HCT116 (cell line): ENCODE results near the gene CLIC6. TPM values are rescaled to one million over a fixed set of nuclear protein-coding genes. Genes with fewer than 3 reads are reported as not detected.

Experiments used
- ATAC-seq: fragments of 200-7000 bp; cut with Tn5 transposase; 2 replicates; pipeline ENCODE4 v1.9.1; 2020; ENCODE audit warnings: mild to moderate bottlenecking, moderate library complexity
- BruUV-seq: library from RNA; stranded (reverse); fragments of 400-500 nt; replicated peaks from 2 replicates; lab custom pipeline; 2021; lab: Mats Ljungman, UMichigan
- CTCF ChIA-PET: fragments of 300-600 bp; sonication (Branson Sonifier 250); formaldehyde crosslinking; loops from one replicate; lab custom pipeline; 2021; ENCODE audit warnings: antibody characterized with exemption; lab: Charles Lee
- POLR2A ChIA-PET: fragments of 300-600, 350-600 bp; sonication (Branson Sonifier 250); formaldehyde crosslinking; loops from one replicate; lab custom pipeline; 2021; ENCODE audit warnings: antibody characterized with exemption; lab: Charles Lee
- RAD21 ChIA-PET, 2 experiments: fragments of 300-600 bp; sonication (Branson Sonifier 250); formaldehyde crosslinking; loops; one replicate each; lab custom pipeline; 2023; ENCODE audit warnings: low total read pairs in 2 of 2; ENCODE audit not compliant: uncharacterized antibody in 2 of 2, unreplicated experiment in 2 of 2, low non-redundant PET in 1 of 2; lab: Charles Lee
- DNase-seq: peaks from one replicate; pipeline ENCODE4 v3.0.0-alpha.2; 2010; ENCODE audit warnings: low read depth, low spot score
- H2AFZ ChIP-seq: fragments of 200-600 bp; shearing (Covaris generic), sonication (generic); 2 replicates; pipeline ENCODE4 v1.6.1; 2017; ENCODE audit warnings: low read depth, mixed run types, mixed read lengths, antibody characterized with exemption, low read length; ENCODE audit not compliant: poor library complexity, severe bottlenecking
- H3K27ac ChIP-seq: 2 replicates; pipeline ENCODE4 v1.5.1; 2012; ENCODE audit warnings: low read depth, low read length
- H3K27me3 ChIP-seq: fragments of 200-600 bp; sonication (generic); 2 replicates; pipeline ENCODE4 v1.6.1; 2016; ENCODE audit warnings: mixed run types, low read length, mixed read lengths; ENCODE audit not compliant: insufficient read depth
- H3K36me3 ChIP-seq, 2 experiments: fragments of 200-500 bp in 1 of 2; fragments of 200-600 bp in 1 of 2; sonication (Bioruptor generic) in 1 of 2; sonication (generic) in 1 of 2; 2 replicates each; pipeline versions ENCODE4 v1.5.1 to v1.6.1; 2014 to 2016; ENCODE audit warnings: low read length in 2 of 2, inconsistent platforms in 1 of 2, mixed read lengths in 1 of 2, mixed run types in 1 of 2; ENCODE audit not compliant: insufficient read depth in 2 of 2, control insufficient read depth in 1 of 2
- H3K4me1 ChIP-seq, 2 experiments: fragments of 200-600 bp in 1 of 2; sonication (generic) in 1 of 2; 2 replicates each; pipeline versions ENCODE4 v1.5.1 to v1.6.1; 2012 to 2017; ENCODE audit warnings: low read length in 2 of 2, inconsistent platforms in 1 of 2, mild to moderate bottlenecking in 1 of 2, mixed read lengths in 1 of 2, mixed run types in 1 of 2, moderate library complexity in 1 of 2; ENCODE audit not compliant: insufficient read depth in 2 of 2, control insufficient read depth in 1 of 2
- H3K4me2 ChIP-seq: fragments of 200-600 bp; sonication (generic); 2 replicates; pipeline ENCODE4 v1.6.1; 2017; ENCODE audit warnings: mixed run types, low read length, mixed read lengths
- H3K4me3 ChIP-seq, 2 experiments: fragments of 200-600 bp in 1 of 2; sonication (generic) in 1 of 2; replicated peaks in 1 of 2; 2 replicates each; pipeline ENCODE4 v1.5.1; 2011 to 2016; ENCODE audit warnings: low read length in 2 of 2, control low read depth in 1 of 2, low read depth in 1 of 2, mild to moderate bottlenecking in 1 of 2, mixed read lengths in 1 of 2, mixed run types in 1 of 2
- H3K79me2 ChIP-seq: fragments of 200-600 bp; sonication (generic); 2 replicates; pipeline ENCODE4 v1.6.1; 2017; ENCODE audit warnings: mild to moderate bottlenecking, mixed run types, low read length, moderate library complexity, mixed read lengths; ENCODE audit not compliant: insufficient read depth
- H3K9ac ChIP-seq: fragments of 200-600 bp; sonication (generic); 2 replicates; pipeline ENCODE4 v1.6.1; 2016; ENCODE audit warnings: low read length, mixed read lengths
- H3K9me2 ChIP-seq: fragments of 200-600 bp; sonication (generic), shearing (Covaris generic); 2 replicates; pipeline ENCODE4 v1.6.1; 2017; ENCODE audit warnings: mixed run types, mild to moderate bottlenecking, moderate library complexity; ENCODE audit not compliant: insufficient read depth
- H3K9me3 ChIP-seq, 2 experiments: fragments of 200-500 bp in 1 of 2; fragments of 200-600 bp in 1 of 2; sonication (Bioruptor generic) in 1 of 2; sonication (generic) in 1 of 2; 2 replicates each; pipeline ENCODE4 v1.6.1; 2014 to 2017; ENCODE audit warnings: low read length in 2 of 2, mixed read lengths in 2 of 2, inconsistent platforms in 1 of 2, low read depth in 1 of 2, mild to moderate bottlenecking in 1 of 2, mixed run types in 1 of 2, moderate library complexity in 1 of 2; ENCODE audit not compliant: control insufficient read depth in 1 of 2, insufficient read depth in 1 of 2
- H4K20me1 ChIP-seq: fragments of 200-600 bp; sonication (generic), shearing (Covaris generic); 2 replicates; pipeline ENCODE4 v1.6.1; 2017; ENCODE audit warnings: mixed run types, mild to moderate bottlenecking, moderate library complexity; ENCODE audit not compliant: insufficient read depth
- EGR1 ChIP-seq: IDR thresholded peaks from 2 replicates; pipeline ENCODE4 v1.6.1; 2012; ENCODE audit warnings: low read depth
- EZH2 ChIP-seq: fragments of 200-600 bp; sonication (generic); IDR thresholded peaks from 2 replicates; pipeline ENCODE4 v1.6.1; 2017; ENCODE audit warnings: antibody characterized with exemption, mixed run types
- JUND ChIP-seq: IDR thresholded peaks from 2 replicates; pipeline ENCODE4 v1.6.1; 2012
- POLR2A ChIP-seq: IDR thresholded peaks from 2 replicates; pipeline ENCODE4 v1.7.0; 2011; ENCODE audit warnings: borderline replicate concordance; ENCODE audit not compliant: insufficient read depth, insufficient read length; ENCODE audit errors: extremely low read depth
- SIN3A ChIP-seq: IDR thresholded peaks from 2 replicates; pipeline ENCODE4 v1.6.1; 2012; ENCODE audit warnings: low read depth
- SP1 ChIP-seq: IDR thresholded peaks from 2 replicates; pipeline ENCODE4 v1.6.1; 2012; ENCODE audit warnings: low read depth
- TCF7L2 ChIP-seq: IDR thresholded peaks from 2 replicates; pipeline ENCODE4 v1.7.0; 2011; ENCODE audit warnings: borderline replicate concordance, inconsistent platforms; ENCODE audit not compliant: insufficient read depth, insufficient read length; ENCODE audit errors: extremely low read depth
- ZBTB33 ChIP-seq: IDR thresholded peaks from 2 replicates; pipeline ENCODE4 v1.6.1; 2011; ENCODE audit warnings: mild to moderate bottlenecking, low read length, moderate library complexity; ENCODE audit not compliant: insufficient replicate concordance; ENCODE audit errors: extremely low read depth
- ZFX ChIP-seq: fragments of 450-650 bp; IDR thresholded peaks from 2 replicates; pipeline ENCODE4 v1.6.1; 2017
- ZNF274 ChIP-seq: fragments of 200-500 bp; sonication (Bioruptor generic); IDR thresholded peaks from 2 replicates; pipeline ENCODE4 v1.6.1; 2014; ENCODE audit warnings: mild to moderate bottlenecking, low read depth, low read length, inconsistent platforms
- intact Hi-C: fragments of 100-400 bp; cut with micrococcal nuclease; formaldehyde crosslinking; loops from 2 replicates; pipeline ENCODE4 v1.10.0; 2022
- total RNA-seq: library from RNA; stranded (reverse); gene quantifications from one replicate; pipeline ENCODE4 v1.2.1, GENCODE V29; 2021; ENCODE audit not compliant: unreplicated experiment
- TF ChIP-seq, protein P1 (sequence below), 3 experiments: fragments of 200-600 bp in 1 of 3; sonication (generic) in 1 of 3; IDR thresholded peaks in 2 of 3; conservative IDR thresholded peaks in 1 of 3; 2 replicates each; pipeline ENCODE4 v1.5.1; 2012 to 2017; ENCODE audit warnings: low read depth in 2 of 3, low read length in 2 of 3, antibody characterized with exemption in 1 of 3, borderline replicate concordance in 1 of 3, control low read depth in 1 of 3, mild to moderate bottlenecking in 1 of 3, mixed read lengths in 1 of 3, mixed run types in 1 of 3, moderate library complexity in 1 of 3; ENCODE audit not compliant: insufficient read depth in 1 of 3
- TF ChIP-seq, protein P2 (sequence below): IDR thresholded peaks from 2 replicates; pipeline ENCODE4 v1.6.1; 2012
- TF ChIP-seq, protein P3 (sequence below): IDR thresholded peaks from 2 replicates; pipeline ENCODE4 v1.6.1; 2012

CLIC6 gene
- total RNA-seq, 1 experiment from 2014 or later = 0.05 TPM

DNA sequence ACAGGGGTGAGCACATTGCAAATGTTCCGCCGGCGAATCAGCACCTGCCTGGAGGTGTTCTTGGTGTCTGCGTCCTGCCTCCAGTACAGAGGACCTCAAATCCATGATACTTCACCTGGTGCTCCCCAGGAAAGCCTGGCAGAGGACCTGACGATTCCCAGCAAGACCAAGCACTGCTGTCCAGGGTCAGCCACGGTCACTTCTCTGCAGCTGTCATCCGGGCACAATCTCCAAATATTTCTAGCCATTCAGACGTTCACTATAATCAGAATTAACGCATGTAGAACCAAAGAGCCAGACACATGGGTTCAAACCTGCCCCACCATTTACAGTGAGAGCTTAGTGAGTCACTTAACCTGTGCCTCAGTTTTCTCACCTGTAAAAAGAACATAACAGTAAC, 74.5 kb downstream of the CLIC6 start:
- intact Hi-C loops = no loop called here
- no peak overlapping the region for H3K9ac ChIP-seq
- DNase-seq (no peak), ATAC-seq (no peak)
- no peaks in the 10 kb centered on the region for H3K9me2 ChIP-seq
- no peak overlapping the region for H2AFZ ChIP-seq
- peaks cover 7 to 18% of the 10 kb centered on the region in 2 experiments; a peak in 3 of 4 replicates for H3K4me1 ChIP-seq
- peak overlapping the region; percentile 41 for H3K4me2 ChIP-seq
- no peaks in the 10 kb centered on the region for H3K79me2 ChIP-seq
- BruUV-seq = no TSS peak
- RAD21 ChIA-PET = no interaction called here
- no peaks in the 10 kb centered on the region; the same call in 1 of the 2 replicates for H3K27me3 ChIP-seq
- TF ChIP-seq TCF7L2 = no peak
- TF ChIP-seq EGR1 = no peak
- no peak for TF ChIP-seq JUND
- TF ChIP-seq ZFX = no peak
- TF ChIP-seq ZBTB33 = no peak
- no peak for TF ChIP-seq EZH2
- no peak for TF ChIP-seq ZNF274
- no peak for TF ChIP-seq POLR2A
- TF ChIP-seq SP1 = no peak
- POLR2A ChIA-PET = no interaction called here
- H4K20me1 ChIP-seq = no peaks in the 10 kb centered on the region
- H3K4me3 ChIP-seq = no peak overlapping the region
- H3K9me3 ChIP-seq = no peaks in the 10 kb centered on the region
- CTCF ChIA-PET = interaction anchor here (1.3 to 1.4 kb wide), 2 partner anchors 146 to 1097 kb away, joined by 4 to 5 read pairs; no protein-coding TSS in a partner anchor
- H3K27ac ChIP-seq = no peak overlapping the region
- H3K36me3 ChIP-seq = no peaks in the 10 kb centered on the region

DNA sequence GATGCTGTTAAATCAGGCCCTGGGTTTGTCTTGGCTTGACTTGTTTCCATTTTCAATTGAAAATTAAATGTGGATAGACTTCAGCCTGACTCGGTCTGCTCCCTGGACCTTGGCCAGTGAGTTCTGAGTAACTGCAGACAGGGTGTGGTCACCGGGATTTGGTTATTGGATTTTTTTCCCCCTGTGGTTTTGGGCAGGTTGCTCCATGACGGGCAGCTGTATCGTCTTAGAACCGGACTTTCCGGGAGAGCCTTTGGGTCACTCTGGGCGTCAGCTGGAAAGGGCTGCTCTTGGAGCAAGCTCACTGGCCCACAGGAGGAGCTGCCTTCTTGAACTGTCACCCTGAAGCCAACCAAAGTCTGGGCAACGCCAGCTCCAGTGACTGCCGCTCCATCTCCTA, 75.0 kb downstream of the CLIC6 start:
- CTCF ChIA-PET = interaction anchor here (1.3 to 1.4 kb wide), 2 partner anchors 146 to 1096 kb away, joined by 4 to 5 read pairs; no protein-coding TSS in a partner anchor
- TF ChIP-seq, protein P1, sequence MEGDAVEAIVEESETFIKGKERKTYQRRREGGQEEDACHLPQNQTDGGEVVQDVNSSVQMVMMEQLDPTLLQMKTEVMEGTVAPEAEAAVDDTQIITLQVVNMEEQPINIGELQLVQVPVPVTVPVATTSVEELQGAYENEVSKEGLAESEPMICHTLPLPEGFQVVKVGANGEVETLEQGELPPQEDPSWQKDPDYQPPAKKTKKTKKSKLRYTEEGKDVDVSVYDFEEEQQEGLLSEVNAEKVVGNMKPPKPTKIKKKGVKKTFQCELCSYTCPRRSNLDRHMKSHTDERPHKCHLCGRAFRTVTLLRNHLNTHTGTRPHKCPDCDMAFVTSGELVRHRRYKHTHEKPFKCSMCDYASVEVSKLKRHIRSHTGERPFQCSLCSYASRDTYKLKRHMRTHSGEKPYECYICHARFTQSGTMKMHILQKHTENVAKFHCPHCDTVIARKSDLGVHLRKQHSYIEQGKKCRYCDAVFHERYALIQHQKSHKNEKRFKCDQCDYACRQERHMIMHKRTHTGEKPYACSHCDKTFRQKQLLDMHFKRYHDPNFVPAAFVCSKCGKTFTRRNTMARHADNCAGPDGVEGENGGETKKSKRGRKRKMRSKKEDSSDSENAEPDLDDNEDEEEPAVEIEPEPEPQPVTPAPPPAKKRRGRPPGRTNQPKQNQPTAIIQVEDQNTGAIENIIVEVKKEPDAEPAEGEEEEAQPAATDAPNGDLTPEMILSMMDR (IDR thresholded peaks at IDR 0.05 in 2 of 3, conservative IDR thresholded peaks at IDR 0.05 in 1 of 3; ENCODE audit: borderline replicate concordance in 1 of 3, insufficient read depth in 1 of 3, low read depth in 2 of 3, low read length in 2 of 3) = no peak
- TF ChIP-seq TCF7L2 = no peak
- TF ChIP-seq, protein P2, sequence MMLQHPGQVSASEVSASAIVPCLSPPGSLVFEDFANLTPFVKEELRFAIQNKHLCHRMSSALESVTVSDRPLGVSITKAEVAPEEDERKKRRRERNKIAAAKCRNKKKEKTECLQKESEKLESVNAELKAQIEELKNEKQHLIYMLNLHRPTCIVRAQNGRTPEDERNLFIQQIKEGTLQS = no peak
- TF ChIP-seq, protein P3, sequence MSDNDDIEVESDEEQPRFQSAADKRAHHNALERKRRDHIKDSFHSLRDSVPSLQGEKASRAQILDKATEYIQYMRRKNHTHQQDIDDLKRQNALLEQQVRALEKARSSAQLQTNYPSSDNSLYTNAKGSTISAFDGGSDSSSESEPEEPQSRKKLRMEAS = no peak
- no peak for TF ChIP-seq SIN3A
- H3K79me2 ChIP-seq = no peaks in the 10 kb centered on the region
- H3K9me3 ChIP-seq = no peaks in the 10 kb centered on the region
- H3K27me3 ChIP-seq = no peaks in the 10 kb centered on the region; the same call in 1 of the 2 replicates
- H3K27ac ChIP-seq = no peak overlapping the region
- intact Hi-C loops = no loop called here
- RAD21 ChIA-PET = no interaction called here
- no peak overlapping the region for H3K9ac ChIP-seq
- H4K20me1 ChIP-seq = no peaks in the 10 kb centered on the region
- H3K4me2 ChIP-seq = peak overlapping the region; percentile 41
- no TSS peak for BruUV-seq
- DNase-seq (peak; percentile 24), ATAC-seq (no peak)
- POLR2A ChIA-PET = no interaction called here
- no peak overlapping the region for H2AFZ ChIP-seq
- H3K9me2 ChIP-seq = no peaks in the 10 kb centered on the region
- no peaks in the 10 kb centered on the region for H3K36me3 ChIP-seq
- H3K4me1 ChIP-seq = peaks cover 7 to 18% of the 10 kb centered on the region in 2 experiments; a peak in 3 of 4 replicates
- no peak overlapping the region for H3K4me3 ChIP-seq
